H54 (cell line): ENCODE results near the gene SLC6A2.

ENCODE experiments used
- DNase-seq: peaks from one replicate; pipeline ENCODE4 v3.0.0; 2011; ENCODE audit warnings: low spot score, mixed read lengths; ENCODE audit not compliant: insufficient read length
- FAIRE-seq: peaks from 3 replicates; lab custom pipeline; 2011; peaks lifted over from hg19 to GRCh38; lab: Jason Lieb, UNC
- POLR2A ChIP-seq: IDR thresholded peaks from 2 replicates; pipeline ENCODE4 v1.6.1; 2011; ENCODE audit warnings: low read depth, mild to moderate bottlenecking, low read length

SLC6A2 gene

GRCh38 chr16:55638256-55638655 is 17.5 kb upstream of the SLC6A2 start:
- DNase-seq (no peak), FAIRE-seq (no peak)
- TF ChIP-seq POLR2A, result no peak

GRCh38 chr16:55640701-55641327 is 15.0 kb upstream of the SLC6A2 start:
- FAIRE-seq, result no peak
- DNase-seq, result no peak
- TF ChIP-seq POLR2A, result no peak

- TF ChIP-seq POLR2A, result no peak
- DNase-seq (no peak), FAIRE-seq (no peak)
Observed at GRCh38 chr16:55641430-55642056, 14.2 kb upstream of the SLC6A2 start.

- TF ChIP-seq POLR2A, result no peak
- FAIRE-seq (no peak), DNase-seq (no peak)
Observed at GRCh38 chr16:55642611-55643010, 13.2 kb upstream of the SLC6A2 start.

GRCh38 chr16:55643161-55643970 is 12.4 kb upstream of the SLC6A2 start:
- TF ChIP-seq POLR2A, result no peak
- DNase-seq (no peak), FAIRE-seq (no peak)

- no peak for TF ChIP-seq POLR2A
- DNase-seq (no peak), FAIRE-seq (no peak)
Observed at GRCh38 chr16:55645986-55646385, 9.8 kb upstream of the SLC6A2 start.

GRCh38 chr16:55647343-55647742 is 8.4 kb upstream of the SLC6A2 start:
- DNase-seq (no peak), FAIRE-seq (no peak)
- TF ChIP-seq POLR2A, result no peak

- FAIRE-seq (no peak), DNase-seq (no peak)
- TF ChIP-seq POLR2A, result no peak
Observed at GRCh38 chr16:55647798-55648197, 8.0 kb upstream of the SLC6A2 start.

- FAIRE-seq (no peak), DNase-seq (no peak)
- TF ChIP-seq POLR2A, result no peak
Observed at GRCh38 chr16:55651841-55652824, 3.7 kb upstream of the SLC6A2 start.

- TF ChIP-seq POLR2A, result no peak
- DNase-seq (no peak), FAIRE-seq (no peak)
Observed at GRCh38 chr16:55653106-55653505, 2.7 kb upstream of the SLC6A2 start.

GRCh38 chr16:55655381-55655896 is 349 bp upstream of the SLC6A2 start:
- TF ChIP-seq POLR2A, result no peak
- DNase-seq, result no peak
- no peak for FAIRE-seq

- DNase-seq (no peak), FAIRE-seq (no peak)
- TF ChIP-seq POLR2A, result no peak
Observed at GRCh38 chr16:55656691-55657092, 904 bp downstream of the SLC6A2 start.

- no peak for TF ChIP-seq POLR2A
- FAIRE-seq, result no peak
- no peak for DNase-seq
Observed at GRCh38 chr16:55657616-55658015, 1.8 kb downstream of the SLC6A2 start.
